Medulla oblongata (tissue), 1 donor: ENCODE data around the gene COX8C.

Experiments used
- DNase-seq: peaks from one replicate; pipeline ENCODE4 v3.0.0-alpha.2; 2015; ENCODE audit errors: extremely low spot score

Gene COX8C

GRCh38 chr14:93346926-93347721, at the start of gene COX8C:
COX8C (plus strand) TSS chr14:93347182; CDS start chr14:93347269, 87 bp downstream.
- DNase-seq: no peak

- DNase-seq: no peak
Observed at GRCh38 chr14:93299416-93299815, 47.6 kb upstream of the COX8C start.

- DNase-seq: no peak
Observed at GRCh38 chr14:93299866-93300265, 47.1 kb upstream of the COX8C start.

- no peak for DNase-seq
Observed at GRCh38 chr14:93301821-93302447, 45.0 kb upstream of the COX8C start.

GRCh38 chr14:93302688-93303581, 44.0 kb upstream of the COX8C start:
- DNase-seq: no peak

DNA sequence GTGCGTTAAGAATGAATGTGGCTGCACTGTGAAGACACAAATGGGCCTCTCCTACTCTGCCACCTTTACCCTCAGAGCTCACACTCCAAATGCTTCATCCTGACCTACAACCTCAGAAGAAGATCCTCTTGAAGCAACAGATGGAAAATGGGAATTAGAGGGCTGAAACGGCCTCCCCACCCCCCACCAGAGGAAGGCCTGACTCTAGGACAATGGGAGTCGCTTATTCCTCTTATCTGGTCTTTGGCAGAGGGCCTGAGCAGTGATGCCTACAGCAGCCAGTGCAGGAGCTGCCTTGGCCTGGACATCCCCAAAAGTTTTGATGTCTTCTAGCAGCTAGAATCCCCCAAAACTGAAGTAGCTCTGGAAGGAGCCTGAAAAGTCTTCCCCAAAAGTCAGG, 43.3 kb upstream of the COX8C start:
- peak; percentile 48 for DNase-seq

GRCh38 chr14:93304771-93305170, 42.2 kb upstream of the COX8C start:
- no peak for DNase-seq

GRCh38 chr14:93305725-93306418, 41.1 kb upstream of the COX8C start:
- no peak for DNase-seq

DNA sequence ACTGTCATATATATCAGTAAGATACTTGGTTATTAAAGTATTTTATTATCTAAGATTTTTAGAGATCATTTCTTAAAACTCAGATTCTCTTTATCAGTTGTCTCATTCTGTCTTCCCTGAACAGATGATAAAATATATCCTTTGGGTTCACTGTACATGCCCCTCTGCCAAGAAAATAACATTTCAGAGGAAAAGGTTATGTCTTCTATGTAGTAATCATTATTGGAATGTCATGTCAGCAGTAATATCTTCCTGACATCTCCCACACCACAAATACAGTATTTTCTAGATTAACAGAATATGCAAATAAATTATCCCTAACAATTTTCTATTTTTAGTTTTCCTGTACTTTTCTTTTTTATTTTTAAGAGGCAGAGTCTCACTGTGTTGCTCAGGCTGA, 40.2 kb upstream of the COX8C start:
- DNase-seq: no peak

DNA sequence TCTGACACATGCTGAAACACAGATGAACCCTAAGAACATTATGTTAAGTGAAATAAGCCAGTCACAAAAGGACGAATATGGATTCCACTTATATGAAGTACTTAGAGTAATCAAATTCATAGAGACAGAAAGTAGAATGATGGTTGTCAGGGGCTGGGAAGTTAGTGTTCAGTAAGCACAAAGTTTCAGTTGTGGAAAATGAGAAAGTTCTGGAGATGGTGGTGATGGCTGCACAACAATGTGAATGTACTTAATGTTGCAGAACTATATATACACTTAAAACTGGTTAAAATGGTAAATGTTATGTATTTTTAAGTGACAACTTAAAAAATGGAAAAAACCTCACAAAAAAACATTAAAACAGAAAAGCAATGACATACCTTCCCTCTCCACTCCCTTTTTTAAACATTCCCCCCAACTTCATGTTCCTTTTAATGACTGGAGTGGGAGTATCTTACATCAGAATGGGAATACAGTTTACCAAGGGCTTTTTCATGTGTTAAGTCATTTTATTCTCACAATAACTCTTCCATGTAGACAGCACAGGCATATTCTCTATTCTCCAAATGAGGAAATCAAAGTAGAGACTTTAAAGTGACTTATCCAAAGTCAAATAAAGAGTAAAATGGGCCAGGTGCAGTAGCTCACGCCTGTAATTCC, 38.2 kb upstream of the COX8C start:
- DNase-seq: no peak

GRCh38 chr14:93309427-93309966, 37.5 kb upstream of the COX8C start:
- no peak for DNase-seq

- DNase-seq: no peak
Observed at GRCh38 chr14:93311082-93311481, 35.9 kb upstream of the COX8C start.

GRCh38 chr14:93315575-93315974, 31.4 kb upstream of the COX8C start:
- no peak for DNase-seq

- no peak for DNase-seq
Observed at GRCh38 chr14:93316716-93317115, 30.3 kb upstream of the COX8C start.

GRCh38 chr14:93317210-93317874, 29.6 kb upstream of the COX8C start:
- no peak for DNase-seq

GRCh38 chr14:93317875-93318807, 28.8 kb upstream of the COX8C start:
- peak; percentile 11 for DNase-seq

GRCh38 chr14:93318927-93319326, 28.1 kb upstream of the COX8C start:
- DNase-seq: no peak

DNA sequence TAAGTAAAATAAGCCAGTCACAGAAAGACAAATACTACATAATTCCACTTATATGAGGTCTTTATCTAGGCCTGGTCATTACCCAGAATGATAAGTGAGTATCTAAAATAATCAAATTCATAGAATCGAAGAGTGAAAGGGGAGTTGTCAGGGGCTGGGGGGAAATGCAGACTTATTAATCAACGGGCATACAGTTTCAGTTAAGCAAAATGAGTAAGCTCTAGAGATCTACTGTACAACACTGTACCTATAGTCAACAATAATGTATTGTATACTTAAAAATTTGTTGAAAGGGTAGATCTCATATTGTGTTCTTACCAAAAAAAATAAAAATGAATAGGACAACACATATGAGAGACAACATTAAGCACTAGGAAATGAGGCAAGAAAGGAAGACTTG, 27.5 kb upstream of the COX8C start:
- DNase-seq: no peak

DNA sequence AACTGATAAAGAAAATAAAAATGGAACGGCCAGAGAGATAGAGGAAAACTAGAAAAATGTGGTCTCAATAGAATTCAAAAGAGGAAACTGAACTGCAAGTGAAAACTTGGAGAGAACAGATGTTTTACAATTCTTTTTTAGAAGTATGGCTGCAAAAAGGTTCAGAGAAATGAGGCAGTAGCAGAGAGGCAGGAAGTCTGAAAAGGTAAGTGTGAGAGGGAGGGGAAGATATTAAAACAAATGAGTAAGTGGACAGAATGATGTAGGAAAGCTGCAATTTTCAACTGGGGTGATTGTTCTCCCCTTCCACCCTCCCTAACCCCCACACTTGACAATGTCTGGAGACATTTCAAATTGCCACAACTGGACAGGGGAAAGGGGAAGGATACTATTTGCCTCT, 27.0 kb upstream of the COX8C start:
- no peak for DNase-seq
